Immature natural killer cell (primary cell): ENCODE data around the gene CCL4L2. TPM values are rescaled to one million over a fixed set of nuclear protein-coding genes. Genes with fewer than 3 reads are reported as not detected.
"Not testable (repeated sequence)": the region's sequence is repeated elsewhere in the genome, so short reads cannot be mapped to it uniquely, and the experiment has no call there.

ENCODE experiments used
- DNase-seq, 3 donors: peaks; one replicate each; pipeline ENCODE4 v3.0.0; 2022; ENCODE audit warnings: mixed read lengths in 1 of 3
- H3K27ac Mint-ChIP-seq, 6 donors: one replicate each; pipeline ENCODE4 v1.8.0; 2020; ENCODE audit warnings: mixed read lengths in 6 of 6, mild to moderate bottlenecking in 5 of 6, inconsistent platforms in 4 of 6, moderate library complexity in 3 of 6
- H3K27me3 Mint-ChIP-seq, 3 donors: one replicate each; pipeline ENCODE4 v1.8.0; 2020 to 2021; ENCODE audit warnings: low read depth in 3 of 3, mild to moderate bottlenecking in 3 of 3, mixed read lengths in 3 of 3, moderate library complexity in 3 of 3, inconsistent platforms in 1 of 3
- H3K36me3 Mint-ChIP-seq, 3 donors: one replicate each; pipeline ENCODE4 v1.8.0; 2020; ENCODE audit warnings: mixed read lengths in 3 of 3, inconsistent platforms in 2 of 3, mild to moderate bottlenecking in 2 of 3
- H3K4me1 Mint-ChIP-seq, 2 donors: one replicate each; pipeline ENCODE4 v1.8.0; 2020; ENCODE audit warnings: inconsistent platforms in 2 of 2, mild to moderate bottlenecking in 2 of 2, mixed read lengths in 2 of 2, moderate library complexity in 1 of 2
- H3K4me3 Mint-ChIP-seq, 5 donors: one replicate each; pipeline ENCODE4 v1.8.0; 2020; ENCODE audit warnings: mild to moderate bottlenecking in 5 of 5, mixed read lengths in 5 of 5, inconsistent platforms in 3 of 5, moderate library complexity in 3 of 5
- H3K9me3 Mint-ChIP-seq, 6 donors: one replicate each; pipeline ENCODE4 v1.8.0; 2020; ENCODE audit warnings: mild to moderate bottlenecking in 6 of 6, mixed read lengths in 6 of 6, inconsistent platforms in 4 of 6, moderate library complexity in 3 of 6
- polyA plus RNA-seq, 3 donors: library from polyadenylated mRNA; unstranded; fragments of 300-500 nt; fragmentation: Illumina TruSeq; gene quantifications; one replicate each; pipeline ENCODE4 v1.2.3, GENCODE V29; 2021

Gene CCL4L2
- polyA plus RNA-seq, 3 donors from 2014 or later: 30.5 to 129 (median 54.3) TPM

DNA sequence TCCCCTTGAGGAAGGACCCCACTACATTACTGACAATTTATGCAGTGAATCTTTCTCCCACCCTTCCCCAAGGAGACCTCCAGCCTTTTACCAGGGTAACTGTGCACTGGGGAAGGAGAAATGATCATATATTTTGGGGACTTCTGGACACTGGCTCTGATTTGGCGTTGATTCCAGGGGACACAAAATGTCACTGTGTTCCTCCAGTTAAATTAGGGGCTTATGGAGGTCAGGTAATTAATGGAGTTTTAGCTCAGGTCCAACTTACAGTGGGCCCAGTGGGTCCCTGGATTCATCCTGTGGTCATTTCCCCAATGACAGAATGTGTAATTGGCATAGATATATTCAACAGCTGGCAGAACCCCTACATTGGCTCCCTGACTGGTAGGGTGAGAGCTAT, 8.7 kb downstream of the CCL4L2 start:
- H3K27me3 Mint-ChIP-seq, H3K27ac Mint-ChIP-seq, H3K36me3 Mint-ChIP-seq, H3K9me3 Mint-ChIP-seq, H3K4me3 Mint-ChIP-seq, DNase-seq: not testable (repeated sequence)
- peaks cover 19 to 20% of the 10 kb centered on the region in 2 donors for H3K4me1 Mint-ChIP-seq

DNA sequence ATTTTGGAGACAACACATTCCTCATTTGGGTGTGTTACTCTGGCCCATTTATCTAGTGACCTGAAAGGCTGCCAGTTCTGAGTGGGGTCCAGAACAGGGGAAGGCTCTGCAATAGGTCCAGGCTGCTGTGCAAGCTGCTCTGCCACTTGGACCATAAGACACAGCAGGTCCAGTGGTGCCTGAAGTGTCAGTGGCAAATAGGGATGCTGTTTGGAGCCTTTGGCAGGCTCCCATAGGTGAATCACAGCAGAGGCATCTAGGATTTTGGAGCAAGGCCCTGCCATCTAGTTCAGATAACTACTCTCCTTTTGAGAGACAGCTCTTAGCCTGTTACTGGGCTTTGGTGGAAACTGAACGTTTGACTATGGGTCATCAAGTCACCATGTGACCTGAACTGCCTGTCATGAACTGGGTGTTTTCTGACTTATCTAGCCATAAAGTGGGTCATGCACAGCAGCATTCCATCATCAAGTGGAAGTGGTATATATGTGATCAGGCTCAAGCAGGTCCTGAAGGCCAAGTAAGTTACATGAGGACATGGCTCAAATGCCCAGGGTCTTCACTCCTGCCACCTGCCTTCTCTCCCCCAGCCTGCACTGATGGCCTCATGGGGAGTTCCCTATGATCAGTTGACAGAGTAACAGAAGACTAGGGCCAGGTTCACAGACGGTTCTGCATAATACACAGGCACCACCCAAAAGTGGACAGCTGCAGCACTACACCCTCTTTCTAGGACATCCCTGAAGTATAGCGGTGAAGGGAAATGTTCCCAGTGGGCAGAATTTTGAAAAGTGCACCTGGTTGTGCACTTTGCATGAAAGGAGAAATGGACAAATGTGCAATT, 10.1 kb downstream of the CCL4L2 start:
- H3K27me3 Mint-ChIP-seq, H3K4me3 Mint-ChIP-seq, H3K27ac Mint-ChIP-seq, H3K4me1 Mint-ChIP-seq, H3K9me3 Mint-ChIP-seq, DNase-seq, H3K36me3 Mint-ChIP-seq: not testable (repeated sequence)

DNA sequence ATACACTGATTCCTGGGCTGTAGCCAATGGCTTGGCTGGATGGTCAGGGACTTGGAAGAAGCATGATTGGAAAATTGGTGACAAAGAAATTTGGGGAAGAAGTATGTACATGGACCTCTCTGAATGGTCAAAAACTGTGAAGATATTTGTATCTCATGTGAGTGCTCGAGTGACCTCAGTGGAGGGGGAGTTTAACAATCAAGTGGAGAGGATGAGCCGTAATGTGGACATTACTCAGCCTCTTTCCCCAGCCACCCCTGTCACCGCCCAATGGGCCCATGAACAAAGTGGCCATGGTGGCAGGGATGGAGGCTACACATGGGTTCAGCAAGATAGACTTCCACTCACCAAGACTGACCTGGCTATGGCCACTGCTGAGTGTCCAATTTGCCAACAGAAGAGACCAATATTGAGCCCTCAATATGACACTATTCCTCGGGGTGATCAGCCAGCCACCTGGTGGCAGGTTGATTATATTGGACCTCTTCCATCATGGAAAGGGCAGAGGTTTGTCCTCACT, 10.8 kb downstream of the CCL4L2 start:
- H3K9me3 Mint-ChIP-seq, H3K36me3 Mint-ChIP-seq, H3K4me1 Mint-ChIP-seq, H3K27me3 Mint-ChIP-seq, DNase-seq, H3K27ac Mint-ChIP-seq, H3K4me3 Mint-ChIP-seq: not testable (repeated sequence)

DNA sequence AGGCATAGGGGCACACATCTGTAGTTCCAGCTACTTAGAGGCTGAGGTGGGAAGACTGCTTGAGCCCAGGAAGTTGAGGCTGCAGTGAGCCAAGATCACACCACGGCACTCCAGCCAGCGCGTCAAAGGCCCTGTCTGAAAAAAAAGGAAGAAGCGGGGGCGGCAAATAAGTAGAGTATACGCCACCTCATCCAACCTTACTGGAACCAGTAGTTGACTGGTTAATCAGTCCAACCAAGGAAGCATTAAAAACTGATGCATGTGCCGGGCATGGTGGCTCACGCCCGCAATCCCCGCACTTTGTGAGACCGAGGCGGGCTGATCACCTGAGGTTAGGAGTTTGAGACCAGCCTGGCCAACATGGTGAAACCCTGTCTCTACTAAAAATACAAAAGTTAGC, 12.1 kb downstream of the CCL4L2 start:
- H3K4me3 Mint-ChIP-seq, H3K36me3 Mint-ChIP-seq, H3K27ac Mint-ChIP-seq, H3K4me1 Mint-ChIP-seq, DNase-seq, H3K9me3 Mint-ChIP-seq, H3K27me3 Mint-ChIP-seq: not testable (repeated sequence)

DNA sequence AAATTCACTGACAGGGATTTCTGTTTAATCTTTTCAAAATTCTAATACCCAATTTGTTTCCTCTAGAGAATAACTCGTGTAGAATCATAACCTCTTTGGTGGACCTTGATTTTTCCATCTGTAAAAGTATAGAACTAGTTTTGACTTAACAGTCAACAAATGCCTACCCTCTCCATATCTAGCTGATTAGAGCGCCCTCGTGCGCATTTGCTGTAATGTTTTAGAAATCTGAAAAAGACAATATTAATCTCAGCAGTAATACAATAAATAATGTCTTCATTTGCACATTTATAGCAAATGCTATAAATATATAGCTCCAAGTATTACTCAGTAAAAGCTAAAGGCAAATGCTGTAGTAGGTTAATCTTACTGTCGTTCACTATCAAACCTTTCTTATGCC, 18.8 kb downstream of the CCL4L2 start:
- not testable (repeated sequence) for H3K4me1 Mint-ChIP-seq, H3K27me3 Mint-ChIP-seq, H3K9me3 Mint-ChIP-seq, H3K4me3 Mint-ChIP-seq, H3K27ac Mint-ChIP-seq, H3K36me3 Mint-ChIP-seq
- DNase-seq: peak; percentile 12 to 71 (median 19)

DNA sequence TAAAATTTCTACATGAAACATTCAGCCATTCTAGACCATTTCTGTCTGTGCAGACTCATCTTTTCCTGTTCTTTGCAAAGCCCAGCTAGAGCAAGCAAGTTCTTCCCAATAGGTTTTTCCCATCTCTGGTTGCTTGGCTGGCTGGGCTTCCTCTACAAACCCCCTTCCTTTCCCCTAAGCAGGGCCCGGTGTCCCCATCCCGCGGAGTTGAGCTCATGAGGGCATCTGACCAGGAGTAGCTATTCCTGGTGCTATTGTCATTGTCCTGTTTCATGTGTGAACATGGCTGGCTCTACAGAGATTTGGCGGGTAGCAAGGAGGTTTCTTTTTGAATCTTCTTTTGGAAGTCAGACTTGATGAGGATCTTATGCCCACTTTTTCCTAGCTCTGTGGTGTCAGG, 31.2 kb downstream of the CCL4L2 start:
- not testable (repeated sequence) for H3K4me3 Mint-ChIP-seq, H3K36me3 Mint-ChIP-seq, H3K9me3 Mint-ChIP-seq, DNase-seq, H3K27me3 Mint-ChIP-seq, H3K4me1 Mint-ChIP-seq, H3K27ac Mint-ChIP-seq

Other genes with a start within 250 kb of the CCL4L2 start
- gene CCL16, start 229.6 kb upstream of the CCL4L2 start, polyA plus RNA-seq: not detected
- not detected for gene CCL14, start 224.3 kb upstream of the CCL4L2 start, polyA plus RNA-seq
- gene CCL15, start 209.5 kb upstream of the CCL4L2 start, polyA plus RNA-seq: not detected
- gene CCL23, start 193.1 kb upstream of the CCL4L2 start, polyA plus RNA-seq: 1 to 10 TPM in 2 of 3 donors, under 1 TPM in 1; 0.60 to 2.6 (median 2.1) TPM
- under 1 TPM in 1 of 3 donors, not detected in 2; 0.24 TPM for gene CCL18, start 146.8 kb upstream of the CCL4L2 start, polyA plus RNA-seq
- 100 to 1,000 TPM; 120 to 149 (median 128) TPM for gene CCL3, start 120.9 kb upstream of the CCL4L2 start, polyA plus RNA-seq
- gene CCL4, start 107.2 kb upstream of the CCL4L2 start, polyA plus RNA-seq: 1,000 to 10,000 TPM in 1 of 3 donors, 100 to 1,000 TPM in 2; 748 to 1,008 (median 970) TPM
- gene TBC1D3B, start 34.4 kb upstream of the CCL4L2 start, polyA plus RNA-seq: not detected
- gene CCL3L1, start 14.3 kb upstream of the CCL4L2 start, polyA plus RNA-seq: 10 to 100 TPM in 1 of 3 donors, 1 to 10 TPM in 2; 1.0 to 39.5 (median 2.9) TPM
- gene TBC1D3I, start 53.5 kb downstream of the CCL4L2 start, polyA plus RNA-seq: not detected
- not detected for gene TBC1D3G, start 112.8 kb downstream of the CCL4L2 start, polyA plus RNA-seq
- not detected for gene TBC1D3H, start 177.4 kb downstream of the CCL4L2 start, polyA plus RNA-seq